SKM-1 (cell line): ENCODE data around the gene ADCY5.

Experiments used
- DNase-seq: peaks from one replicate; lab custom pipeline; 2025; ENCODE audit not compliant: unreplicated experiment; lab: John Stamatoyannopoulos, UW

The ADCY5 gene

DNA sequence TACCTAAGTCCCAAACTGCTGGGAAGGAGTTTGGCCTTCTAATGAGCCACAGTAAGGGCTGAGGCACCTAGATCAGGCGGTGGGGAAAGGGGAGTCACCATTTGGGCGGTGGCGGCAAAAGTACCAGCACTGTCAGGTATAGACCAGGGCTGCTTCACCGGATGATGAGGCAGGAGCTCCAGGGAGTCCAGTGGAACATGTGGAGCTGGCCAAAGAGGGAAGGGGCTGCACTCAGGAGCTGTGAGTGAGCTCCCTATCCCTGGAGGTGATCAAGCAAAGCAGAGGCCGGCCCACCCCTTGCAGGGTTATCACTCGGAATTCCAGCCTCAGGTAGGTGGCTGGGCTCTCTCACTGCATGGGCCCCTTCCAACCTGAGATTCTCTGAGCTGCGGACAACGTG, 138.7 kb downstream of the ADCY5 start:
- no peak for DNase-seq

- no peak for DNase-seq
Measured at GRCh38 chr3:123307064-123307463, 141.8 kb downstream of the ADCY5 start.

- DNase-seq = no peak
Measured at GRCh38 chr3:123305192-123305591, 143.7 kb downstream of the ADCY5 start.

DNA sequence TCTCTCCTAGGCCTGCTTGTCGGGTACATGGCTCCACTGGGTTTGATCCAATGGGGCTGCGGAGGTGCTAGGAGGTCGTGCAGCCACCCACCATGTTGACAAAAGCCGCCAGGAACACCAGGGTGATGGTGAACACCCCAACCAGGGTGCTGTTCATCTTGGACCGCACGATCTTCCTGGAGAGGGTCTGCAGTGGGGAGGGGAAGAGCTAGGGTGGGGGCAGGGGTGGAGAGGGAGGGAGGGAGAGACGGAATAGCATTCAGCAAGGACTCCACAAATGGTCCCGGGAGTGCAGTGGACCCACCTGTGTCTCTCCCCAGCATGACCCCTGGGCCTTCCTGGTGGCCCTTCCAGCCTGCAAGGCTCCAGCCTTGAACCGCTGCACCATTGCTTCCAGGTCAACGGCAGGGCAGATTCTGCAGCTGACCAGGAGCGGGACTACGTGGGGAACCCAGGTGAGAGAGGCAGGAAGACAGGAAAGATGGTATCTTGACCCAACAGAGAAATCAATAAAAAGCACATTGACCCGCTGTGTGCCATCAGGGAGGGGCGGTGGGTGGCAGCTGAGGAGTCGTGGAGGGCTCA, 144.8 kb downstream of the ADCY5 start:
- no peak for DNase-seq

DNA sequence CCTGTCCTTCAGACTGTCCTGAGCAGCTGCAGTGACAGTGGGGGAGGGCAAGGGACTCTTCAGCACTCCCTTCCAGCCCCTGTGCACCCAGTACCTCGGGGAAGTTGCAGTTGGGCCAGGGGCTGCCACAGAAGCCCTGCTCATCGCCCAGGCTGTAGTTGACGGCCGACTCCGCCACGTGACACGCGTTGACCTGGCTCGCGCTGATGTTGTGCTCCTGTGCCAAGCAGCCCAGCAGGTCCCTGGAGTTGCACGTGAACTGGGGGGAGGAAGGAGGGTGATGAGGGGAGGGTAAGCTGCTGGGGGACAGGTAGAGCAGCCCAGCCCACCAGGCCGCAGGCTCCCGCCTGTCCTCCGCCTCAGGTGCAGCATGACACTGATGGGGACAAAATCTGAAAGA, 145.9 kb downstream of the ADCY5 start:
- DNase-seq = no peak

DNA sequence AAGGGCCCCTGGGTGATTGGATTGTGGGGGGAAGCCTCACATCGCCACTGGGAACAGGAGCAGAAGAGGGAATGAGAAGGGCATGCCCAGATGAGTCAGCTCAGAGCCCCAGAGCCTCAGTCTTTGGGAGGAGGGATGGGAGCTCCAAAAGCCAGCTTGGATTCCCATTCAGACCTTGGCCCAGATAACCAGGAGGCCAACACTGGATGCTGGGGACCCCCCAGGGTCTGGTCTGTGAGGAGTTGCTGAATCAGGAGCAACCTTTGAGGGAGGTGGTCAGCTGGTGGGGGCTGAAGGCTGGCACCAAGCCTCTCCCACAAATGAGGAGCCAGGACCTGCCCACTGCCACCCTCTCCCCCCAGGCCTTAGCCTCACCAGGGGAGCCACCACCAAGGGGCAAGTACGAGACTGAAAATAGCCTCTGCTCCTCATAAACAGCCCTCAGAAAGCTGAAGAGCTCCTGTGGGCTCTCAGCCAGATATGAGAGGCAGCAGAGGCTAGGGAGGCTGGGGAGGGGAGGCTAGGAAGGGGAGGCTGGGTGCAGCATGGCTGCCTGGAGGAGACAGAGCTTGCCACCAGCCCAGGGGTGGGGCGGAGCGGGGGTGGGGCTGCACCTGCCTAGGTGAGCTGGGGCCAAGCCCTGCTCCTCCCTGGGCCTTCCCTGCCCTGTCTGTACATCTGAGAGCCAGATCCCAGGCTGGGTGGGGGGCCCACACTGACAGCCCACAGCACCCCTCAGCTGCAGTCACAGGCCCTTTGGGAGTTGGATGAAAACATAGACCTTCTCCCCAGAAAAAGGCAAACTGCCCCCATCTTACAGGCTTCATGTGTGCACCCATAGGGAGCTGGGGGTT, 147.3 kb downstream of the ADCY5 start:
- no peak for DNase-seq

GRCh38 chr3:123300583-123300982, 148.3 kb downstream of the ADCY5 start:
- no peak for DNase-seq

GRCh38 chr3:123300056-123300455, 148.8 kb downstream of the ADCY5 start:
- no peak for DNase-seq

DNA sequence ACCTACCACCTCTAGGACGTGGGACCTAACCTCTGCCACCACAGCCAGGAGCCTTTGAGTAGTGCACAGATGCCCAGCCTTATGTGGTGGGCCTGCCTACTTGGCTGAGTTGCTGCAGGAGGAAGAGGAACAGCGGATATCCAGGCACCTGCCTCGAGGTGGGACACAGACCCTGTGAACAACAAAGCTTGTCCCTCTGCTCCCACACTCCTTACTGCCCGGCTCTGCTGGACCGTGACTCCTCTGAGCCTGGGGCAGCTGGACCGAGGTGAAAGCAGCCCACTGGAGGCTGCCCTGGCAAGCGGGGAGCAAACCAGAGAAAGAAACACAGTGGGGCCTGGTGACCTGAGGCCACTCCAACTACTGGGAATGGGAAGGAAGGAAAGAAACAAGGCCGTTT, 149.3 kb downstream of the ADCY5 start:
- DNase-seq = no peak

DNA sequence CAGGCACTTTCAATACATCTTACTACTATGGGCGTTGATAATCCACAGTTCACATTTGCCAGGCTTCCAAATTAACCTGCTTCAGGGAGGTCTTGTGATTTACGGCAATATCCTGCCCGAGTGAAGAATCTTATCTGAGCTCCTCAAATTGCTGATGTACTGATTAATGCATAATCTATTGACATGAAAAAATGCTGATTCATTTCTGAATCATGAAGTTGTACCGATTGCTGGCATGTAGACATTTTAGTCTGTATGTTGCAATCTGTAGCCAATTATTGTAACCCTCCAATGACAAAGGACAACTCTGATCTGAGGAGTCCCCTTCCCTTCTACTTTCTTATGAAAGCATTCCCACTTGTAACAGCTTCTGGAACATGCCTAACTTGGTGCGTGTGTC, 150.0 kb downstream of the ADCY5 start:
- DNase-seq = no peak

DNA sequence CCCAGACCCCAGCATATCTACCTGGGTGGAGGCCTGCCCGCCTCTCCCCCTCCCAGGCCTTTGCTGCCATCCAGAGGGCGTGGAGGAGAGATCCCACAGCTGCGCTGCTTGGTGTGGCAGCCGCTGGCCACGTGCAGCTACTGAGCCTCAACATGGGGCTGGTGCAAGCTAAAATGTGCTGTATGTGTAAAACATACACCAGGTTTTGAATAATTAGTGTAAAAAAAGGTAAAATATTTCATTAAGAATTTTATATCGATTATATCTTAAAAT, 151.3 kb downstream of the ADCY5 start:
- DNase-seq = no peak

DNA sequence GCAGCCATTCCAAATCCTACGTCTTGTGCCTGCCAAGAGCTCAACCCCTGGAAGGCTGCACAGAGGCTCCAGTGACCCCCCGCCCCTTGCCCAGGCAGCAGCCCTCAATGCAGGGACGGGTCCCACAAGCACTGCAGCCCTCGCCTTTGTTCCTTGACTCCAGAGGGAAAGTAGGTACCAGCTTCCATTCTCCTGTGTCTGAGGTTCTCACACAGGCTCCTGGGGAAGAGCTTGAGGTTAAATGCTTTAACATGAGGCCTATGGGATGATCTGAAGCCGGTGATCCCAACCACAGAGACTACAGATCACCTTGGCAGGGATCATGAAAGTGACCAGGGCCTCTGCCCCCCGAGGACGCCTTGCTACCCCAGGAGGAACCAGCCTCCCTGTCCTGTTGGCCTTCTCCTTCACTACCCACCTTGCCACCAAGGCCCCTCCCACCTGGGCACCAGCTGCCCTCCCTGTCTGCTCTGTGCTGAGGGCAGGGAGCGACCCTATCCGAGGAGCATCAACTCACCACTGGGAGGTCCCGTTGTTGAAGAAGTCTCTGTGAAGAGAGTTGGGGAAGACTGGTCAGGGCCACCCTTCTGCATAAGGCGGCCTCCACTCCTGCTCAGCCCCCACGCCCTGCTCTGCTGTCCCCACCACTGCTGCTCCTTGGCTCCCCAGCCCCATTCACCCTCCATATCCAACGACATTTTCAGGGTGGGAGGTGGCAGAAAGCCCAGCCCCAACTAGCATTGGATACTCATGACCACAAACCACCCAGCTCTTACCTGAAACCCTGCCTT, 151.9 kb downstream of the ADCY5 start:
- DNase-seq = no peak

DNA sequence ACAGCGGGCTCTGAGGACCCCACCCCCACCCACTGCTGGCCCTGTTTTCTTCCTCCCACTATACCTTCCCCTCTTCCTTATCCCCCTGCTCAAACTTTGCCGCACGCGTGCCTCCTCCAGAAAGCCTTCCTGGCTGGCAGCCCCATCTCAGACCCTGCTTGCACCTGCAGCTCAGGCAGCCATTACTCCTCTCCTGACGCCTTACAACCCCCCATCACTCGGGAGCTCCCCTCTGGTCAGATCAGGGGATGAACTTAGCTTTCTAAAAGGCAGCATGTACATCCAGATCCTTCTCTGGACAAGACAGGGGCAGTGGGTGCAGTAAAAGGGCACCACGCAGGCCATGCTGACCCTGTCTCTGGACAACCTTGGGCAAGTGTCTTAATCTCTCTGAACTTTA, 152.6 kb downstream of the ADCY5 start:
- no peak for DNase-seq

DNA sequence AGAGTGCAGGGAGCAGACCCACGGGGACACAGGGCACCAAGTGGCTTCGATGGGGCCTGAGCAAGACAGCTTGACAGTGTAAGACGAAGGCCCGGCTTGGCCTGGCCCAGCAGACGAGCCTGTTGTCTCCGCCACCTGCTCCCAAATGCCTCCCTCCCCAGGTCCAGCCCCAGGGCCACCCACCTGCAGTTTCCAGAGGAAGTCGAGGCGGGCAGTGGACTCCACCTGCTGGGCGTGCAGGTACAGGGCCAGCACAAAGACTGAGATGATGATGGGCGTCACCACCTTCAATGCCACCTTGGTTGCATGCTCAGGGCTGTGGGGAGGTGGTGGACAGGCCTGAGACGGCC, 153.0 kb downstream of the ADCY5 start:
- DNase-seq = no peak

DNA sequence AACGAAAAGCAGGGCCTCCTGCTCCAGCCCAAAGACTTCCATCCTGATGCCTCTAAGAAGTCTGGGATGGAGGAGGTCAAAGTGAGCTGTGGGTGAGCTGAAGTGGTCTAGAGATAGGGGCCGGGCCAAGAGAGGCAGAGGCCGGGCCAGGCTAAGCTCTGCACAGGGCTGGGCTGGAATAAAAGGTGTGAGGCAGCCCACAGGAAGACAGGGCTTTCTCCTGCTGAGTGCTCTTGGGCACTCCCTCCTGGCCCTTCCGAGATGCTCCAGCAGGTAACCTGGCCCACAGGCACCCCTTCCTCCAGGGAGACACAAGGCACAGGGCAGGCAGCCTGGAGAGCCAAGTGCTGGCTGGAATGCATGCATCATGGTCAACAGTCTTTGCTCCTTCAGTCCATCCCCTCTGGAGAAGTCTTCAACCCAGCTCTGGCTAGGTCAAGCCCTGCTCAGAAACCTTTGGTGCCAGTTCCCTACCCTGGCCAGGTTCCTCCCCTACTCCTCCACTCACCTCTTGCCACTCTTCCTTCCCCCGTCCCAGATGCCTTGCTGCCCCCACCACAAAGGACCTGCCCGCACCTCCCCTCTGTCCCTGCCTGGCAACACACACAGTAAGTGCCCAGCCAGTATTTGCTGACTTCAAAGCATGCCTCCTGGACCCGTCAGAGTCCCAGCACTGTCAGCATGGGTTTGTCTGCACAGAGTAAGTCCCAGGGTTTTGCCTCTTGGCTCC, 153.6 kb downstream of the ADCY5 start:
- DNase-seq = no peak

GRCh38 chr3:123294296-123294938, 154.5 kb downstream of the ADCY5 start:
- DNase-seq = no peak

GRCh38 chr3:123292321-123293310, 156.3 kb downstream of the ADCY5 start:
- no peak for DNase-seq

GRCh38 chr3:123291404-123291803, 157.5 kb downstream of the ADCY5 start:
- no peak for DNase-seq

DNA sequence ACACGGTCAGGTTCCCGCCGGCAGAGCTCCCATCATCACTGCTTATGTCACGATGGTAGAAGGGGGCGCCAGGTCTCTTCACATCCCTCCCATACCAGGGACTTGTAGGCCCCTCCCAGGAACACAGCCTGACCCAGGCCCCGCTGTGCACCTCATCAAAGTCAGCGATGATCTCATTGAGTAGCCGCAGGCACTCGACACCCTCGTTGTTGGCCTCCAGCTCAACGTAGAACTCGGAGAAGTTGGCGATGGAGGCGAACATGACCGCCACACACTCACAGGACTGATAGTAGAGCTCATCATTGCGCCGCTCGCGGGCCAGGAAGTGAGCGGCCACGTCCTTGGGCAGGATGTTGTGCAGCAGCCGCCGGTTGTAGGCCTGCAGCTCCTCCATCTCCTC, 157.9 kb downstream of the ADCY5 start:
- no peak for DNase-seq
